Measurements from ENCODE around the gene RNF2.

The RNF2 gene

DNA sequence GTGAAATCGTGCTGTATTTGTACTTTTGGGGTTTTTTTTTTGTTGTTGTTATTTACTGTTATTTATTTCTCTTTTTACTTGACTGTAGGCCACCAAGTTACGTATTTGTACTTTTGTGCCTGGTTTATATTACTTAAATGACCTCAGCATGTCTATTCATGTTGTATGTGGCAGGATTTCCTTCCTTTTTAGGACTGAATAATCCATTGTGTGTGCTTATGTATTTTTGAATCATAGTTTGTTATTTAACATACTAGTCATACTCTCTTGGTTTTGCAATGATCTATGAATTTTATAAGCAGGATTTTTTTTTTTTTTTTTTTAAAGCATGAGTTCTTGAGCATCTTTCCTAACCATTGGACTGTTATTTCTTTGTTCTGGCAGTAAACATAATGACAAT is 51.2 kb downstream of the RNF2 start:
- no peak for DNase-seq (ENCODE audit: low read depth)

DNA sequence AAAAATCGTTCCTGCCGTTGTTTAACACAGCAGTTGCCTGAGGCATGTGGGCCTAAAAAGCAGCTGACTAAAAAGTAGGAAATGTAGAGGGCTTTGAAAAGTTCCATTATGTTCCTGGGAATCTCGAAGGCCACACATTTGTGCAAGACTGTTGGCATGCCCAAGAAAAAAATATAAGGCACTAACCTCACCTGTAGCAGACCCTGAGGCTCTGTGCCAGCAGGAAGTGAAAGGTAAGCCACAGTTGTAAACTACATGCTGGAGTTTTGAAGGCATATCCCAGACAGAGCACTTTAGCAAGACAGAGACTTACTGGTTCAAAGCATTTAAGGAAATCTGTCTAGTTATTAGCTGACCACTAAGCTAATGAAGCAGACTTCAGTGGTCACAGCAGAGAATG is 58.7 kb downstream of the RNF2 start:
- no peak for DNase-seq (ENCODE audit: low read depth)

DNA sequence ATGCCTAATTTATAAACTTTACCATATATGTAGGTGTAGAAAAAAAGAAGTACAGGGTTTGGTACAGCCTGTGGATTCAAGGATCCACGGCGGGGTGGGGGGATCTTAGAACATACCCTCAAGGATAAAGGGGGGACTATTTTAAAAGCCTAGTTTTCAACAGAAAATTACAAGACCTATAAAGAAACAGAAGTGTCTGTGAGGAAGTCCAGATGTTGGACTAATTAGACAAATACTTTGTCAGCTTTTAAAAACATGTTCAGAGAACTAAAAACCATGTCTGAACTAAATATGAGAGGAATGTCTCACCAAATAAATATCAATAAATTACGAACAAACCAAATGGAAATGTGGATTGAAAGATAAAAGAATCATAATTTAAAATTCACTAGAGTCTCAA is 59.8 kb downstream of the RNF2 start:
- no peak for DNase-seq (ENCODE audit: low read depth)

- no peak for DNase-seq (ENCODE audit: low read depth)
Measured at GRCh38 chr1:185108321-185108720, 63.0 kb downstream of the RNF2 start.

DNA sequence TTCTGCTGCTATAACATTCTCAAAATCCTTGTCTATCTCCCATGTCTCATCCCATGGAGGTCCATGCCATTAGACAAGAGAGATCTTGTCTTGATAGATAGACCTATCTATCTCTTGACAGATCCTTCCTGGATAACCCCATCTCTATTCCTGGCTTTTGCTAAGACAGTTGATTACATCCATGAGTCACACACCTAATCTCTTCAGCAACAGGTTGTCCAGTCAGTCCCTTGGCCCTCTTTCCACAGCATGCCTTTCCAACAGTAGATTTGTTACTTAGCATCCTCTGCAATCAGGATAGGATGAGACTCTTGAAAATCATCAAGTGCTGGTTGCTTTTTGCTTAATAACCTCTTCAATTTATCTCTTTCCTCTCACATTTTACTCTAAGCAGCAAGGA is 64.8 kb downstream of the RNF2 start:
- DNase-seq (ENCODE audit: low read depth): no peak

GRCh38 chr1:185111873-185112272 is 66.5 kb downstream of the RNF2 start:
- DNase-seq (ENCODE audit: low read depth): no peak

GRCh38 chr1:185112356-185112755 is 67.0 kb downstream of the RNF2 start:
- no peak for DNase-seq (ENCODE audit: low read depth)

DNA sequence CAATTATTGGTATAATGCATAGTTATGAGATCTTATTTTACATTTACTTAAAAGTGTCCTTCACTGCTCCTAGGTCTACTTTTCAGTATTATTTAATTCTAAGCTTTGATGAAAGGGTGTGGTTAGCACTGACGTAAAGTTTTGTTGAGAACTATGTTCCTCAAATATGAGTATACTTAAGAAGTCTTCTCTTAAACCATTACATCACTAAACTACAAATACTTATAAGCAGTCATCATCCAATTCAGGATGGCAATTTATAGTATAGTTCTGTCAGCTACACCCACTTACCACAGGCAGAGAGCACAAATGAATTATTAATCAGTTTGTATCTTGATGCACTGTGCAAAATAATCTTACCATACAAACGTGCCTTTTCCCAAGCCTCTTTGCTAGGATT is 84.3 kb downstream of the RNF2 start:
- no peak for DNase-seq (ENCODE audit: low read depth)

DNA sequence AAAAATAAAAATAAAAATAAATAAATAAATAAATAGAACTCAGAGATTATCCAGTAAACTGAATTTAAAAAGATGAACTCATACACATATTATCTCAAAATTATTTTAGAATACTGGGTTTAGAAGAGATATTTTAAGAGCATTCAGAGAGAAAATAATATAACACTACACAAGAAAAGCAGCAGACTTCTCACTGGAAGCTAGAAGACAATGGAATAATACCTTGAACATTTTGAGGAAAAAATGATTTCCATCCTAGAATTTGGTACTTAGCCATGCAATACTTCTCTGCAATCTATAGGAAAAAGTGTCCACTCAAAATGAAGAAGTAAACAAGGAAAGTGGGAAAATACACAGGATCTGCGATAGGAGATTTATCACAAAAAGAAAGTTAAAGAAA is 87.2 kb downstream of the RNF2 start:
- no peak for DNase-seq (ENCODE audit: low read depth)

GRCh38 chr1:185137896-185138545 is 92.7 kb downstream of the RNF2 start:
- DNase-seq (ENCODE audit: low read depth): no peak

DNA sequence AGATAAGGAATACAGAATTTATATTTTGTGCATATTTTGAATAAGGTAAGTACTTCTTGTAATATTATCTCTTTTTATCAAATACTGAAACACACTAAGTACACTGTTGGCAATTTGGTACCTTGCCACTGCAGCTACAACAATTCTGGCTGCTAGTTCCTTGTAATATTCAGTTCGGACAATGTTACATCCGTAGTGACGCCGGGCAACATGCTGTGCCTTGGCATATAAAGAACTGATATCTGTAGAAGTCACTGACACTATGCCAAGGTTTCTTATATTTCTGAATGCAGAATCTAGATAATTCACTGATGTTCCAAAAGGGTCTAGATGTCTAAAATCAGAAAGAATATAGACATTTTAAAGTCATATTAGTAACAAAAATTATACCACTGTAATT is 93.9 kb downstream of the RNF2 start:
- no peak for DNase-seq (ENCODE audit: low read depth)

GRCh38 chr1:185144233-185144632 is 98.9 kb downstream of the RNF2 start:
- DNase-seq (ENCODE audit: low read depth): no peak

DNA sequence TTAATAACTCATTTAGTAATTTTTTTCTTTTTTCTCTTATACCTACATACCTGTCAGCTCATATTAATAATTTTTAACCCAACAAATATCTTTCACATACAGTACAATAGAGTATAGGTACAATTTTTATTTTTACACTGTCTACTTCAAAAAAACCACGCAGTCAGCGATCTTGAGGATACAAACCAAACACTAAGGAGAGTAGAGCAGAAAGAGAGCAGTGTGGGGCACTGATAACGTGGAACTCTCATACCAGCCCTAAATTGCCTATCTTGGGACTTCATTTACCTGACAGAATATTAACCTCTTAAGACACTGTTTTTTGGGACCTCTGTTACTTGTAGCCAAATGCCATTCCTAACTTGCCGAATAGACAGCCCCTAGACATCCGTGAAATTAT is 105.9 kb downstream of the RNF2 start:
- no peak for DNase-seq (ENCODE audit: low read depth)
